Adrenal gland (tissue), 12 donors: Measurements from ENCODE around the gene CCDC93. TPM values are rescaled to one million over a fixed set of nuclear protein-coding genes. Genes with fewer than 3 reads are reported as not detected.

Source experiments
- DNase-seq, 7 donors: peaks; one replicate each; pipeline ENCODE4 v3.0.0-alpha.2; 2019 to 2020
- H3K27ac ChIP-seq, 5 donors: fragments of 200-600 bp; sonication (generic) in 4 of 5; 1 replicate in 3 of 5; 2 replicates in 2 of 5; pipeline versions ENCODE4 v1.5.1 to v1.8.0; 2016 to 2020; ENCODE audit warnings: mild to moderate bottlenecking in 1 of 5
- H3K27me3 ChIP-seq: fragments of 200-600 bp; 2 replicates; pipeline ENCODE4 v1.8.0; 2021
- H3K36me3 ChIP-seq, 2 donors: fragments of 200-600 bp; replicated peaks in 1 of 2; 1 replicate in 1 of 2; 2 replicates in 1 of 2; pipeline versions ENCODE4 v1.5.1 to v1.8.0; 2018 to 2022
- H3K4me1 ChIP-seq, 2 donors: fragments of 200-600 bp; replicated peaks in 1 of 2; 1 replicate in 1 of 2; 2 replicates in 1 of 2; pipeline versions ENCODE4 v1.5.1 to v1.8.0; 2018 to 2021
- H3K4me3 ChIP-seq, 4 donors: fragments of 200-600 bp; sonication (generic) in 3 of 4; one replicate each; pipeline ENCODE4 v1.5.1; 2016 to 2018
- H3K9me3 ChIP-seq, 3 donors: fragments of 200-600 bp; sonication (generic) in 1 of 3; replicated peaks in 1 of 3; 1 replicate in 2 of 3; 2 replicates in 1 of 3; pipeline versions ENCODE4 v1.5.1 to v1.8.0; 2016 to 2021
- POLR2A ChIP-seq, 2 donors: fragments of 450-650 bp; IDR thresholded peaks; one replicate each; pipeline ENCODE4 v1.6.1; 2017; ENCODE audit warnings: antibody characterized with exemption in 2 of 2, mild to moderate bottlenecking in 2 of 2, moderate library complexity in 1 of 2
- WGBS, 4 donors: extraction: QIAGEN DNeasy Blood & Tissue Kit in 2 of 4; methylation state at CpG; one replicate each; pipeline versions ENCODE4 v1.1.5 to v1.1.7; 2013 to 2017; 5-methylcytosine and 5-hydroxymethylcytosine counted together
- intact Hi-C, 2 donors: fragments of 100-400 bp; cut with DNase I; formaldehyde crosslinking; loops; one replicate each; pipeline versions ENCODE4 v1.14.1 to v1.15.0; 2022 to 2023
- polyA plus RNA-seq, 3 donors: library from polyadenylated mRNA; stranded (reverse); fragments of 200-250 nt in 2 of 3; fragments of 350-450 nt in 1 of 3; fragmentation: Illumina TruSeq in 1 of 3; extraction: RNeasy Lipid Tissue Mini Kit (QIAGEN cat#74804) in 1 of 3; gene quantifications; one replicate each; pipeline ENCODE4 v1.2.3, GENCODE V29; 2013 to 2014
- total RNA-seq, 9 donors: library from RNA; depleted of rRNA in 4 of 9; stranded (reverse); fragments of >200 nt in 4 of 9; fragments of 120-200 nt in 1 of 9; fragmentation: NEBNext Ultra II Directional in 1 of 9; extraction: Animal tissue kit (Norgen Biotek cat#: 25700) in 1 of 9; gene quantifications; one replicate each; pipeline versions ENCODE4 v1.1.0 to v1.2.4, GENCODE V29; 2013 to 2023
- TF ChIP-seq, protein P1 (sequence below), 6 experiments: fragments of 450-650 bp in 4 of 6; fragments of 200-600 bp in 2 of 6; sonication (generic) in 1 of 6; IDR thresholded peaks; 1 replicate in 5 of 6; 2 replicates in 1 of 6; pipeline versions ENCODE4 v1.5.1 to v1.8.0; 2016 to 2021; ENCODE audit warnings: antibody characterized with exemption in 6 of 6, mild to moderate bottlenecking in 2 of 6, moderate library complexity in 1 of 6
- donor health status: healthy with polysubstance abuse.
- donor health status: Bipolar disorder and iron deficiency.
- donor health status: DM: yes; HTN: yes; CAD: no.
- donor health status: DM: no; HTN: no; CAD: no.
- donor health status: DM: no; HTN: no; CAD: no.
- donor health status: DM: yes; HTN: yes; CAD: no.

CCDC93 gene
- total and polyA plus RNA-seq, 12 donors: 10.9 to 50.6 (median 33.8) TPM

DNA sequence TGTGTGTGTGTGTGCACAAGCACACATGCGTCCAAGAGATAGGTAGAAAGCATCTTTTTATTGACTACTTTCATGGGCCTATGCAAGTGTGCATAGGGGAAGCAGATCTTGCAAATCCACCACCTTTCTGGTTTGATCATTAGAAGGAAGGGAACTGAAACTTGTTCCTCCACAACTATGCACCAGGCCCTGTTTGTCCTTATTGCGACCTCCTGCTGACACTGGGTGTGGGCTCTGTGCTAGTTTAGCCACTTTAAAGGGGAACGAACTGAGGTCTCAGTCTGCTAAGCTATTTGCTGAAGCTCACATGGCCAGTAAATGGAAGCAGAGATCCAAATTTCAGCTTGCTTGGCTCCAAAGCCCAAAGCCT lies 42.3 kb upstream of the CCDC93 start:
- H3K36me3 ChIP-seq: no peaks in the 10 kb centered on the region
- no peak overlapping the region for H3K4me3 ChIP-seq
- H3K27ac ChIP-seq: no peak overlapping the region
- WGBS, 4 donors: 40 to 54% (median 43%) methylated on average over 3 of the region's 3 CpGs
- no peak for TF ChIP-seq POLR2A (IDR thresholded peaks at IDR 0.05)
- TF ChIP-seq, protein P1, sequence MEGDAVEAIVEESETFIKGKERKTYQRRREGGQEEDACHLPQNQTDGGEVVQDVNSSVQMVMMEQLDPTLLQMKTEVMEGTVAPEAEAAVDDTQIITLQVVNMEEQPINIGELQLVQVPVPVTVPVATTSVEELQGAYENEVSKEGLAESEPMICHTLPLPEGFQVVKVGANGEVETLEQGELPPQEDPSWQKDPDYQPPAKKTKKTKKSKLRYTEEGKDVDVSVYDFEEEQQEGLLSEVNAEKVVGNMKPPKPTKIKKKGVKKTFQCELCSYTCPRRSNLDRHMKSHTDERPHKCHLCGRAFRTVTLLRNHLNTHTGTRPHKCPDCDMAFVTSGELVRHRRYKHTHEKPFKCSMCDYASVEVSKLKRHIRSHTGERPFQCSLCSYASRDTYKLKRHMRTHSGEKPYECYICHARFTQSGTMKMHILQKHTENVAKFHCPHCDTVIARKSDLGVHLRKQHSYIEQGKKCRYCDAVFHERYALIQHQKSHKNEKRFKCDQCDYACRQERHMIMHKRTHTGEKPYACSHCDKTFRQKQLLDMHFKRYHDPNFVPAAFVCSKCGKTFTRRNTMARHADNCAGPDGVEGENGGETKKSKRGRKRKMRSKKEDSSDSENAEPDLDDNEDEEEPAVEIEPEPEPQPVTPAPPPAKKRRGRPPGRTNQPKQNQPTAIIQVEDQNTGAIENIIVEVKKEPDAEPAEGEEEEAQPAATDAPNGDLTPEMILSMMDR (IDR thresholded peaks at IDR 0.05): no peak
- no peaks in the 10 kb centered on the region for H3K9me3 ChIP-seq
- peak in 2 of 7 donors; percentile 26 to 28 for DNase-seq
- intact Hi-C loops: no loop called here
- no peaks in the 10 kb centered on the region for H3K4me1 ChIP-seq
- H3K27me3 ChIP-seq: no peaks in the 10 kb centered on the region

GRCh38 chr2:118055512-118056164 lies 41.8 kb upstream of the CCDC93 start:
- Histone ChIP-seq H3K36me3 (no peaks in the 10 kb centered on the region), H3K27me3 (no peaks in the 10 kb centered on the region), H3K27ac (no peak overlapping the region), H3K9me3 (no peaks in the 10 kb centered on the region), H3K4me3 (no peak overlapping the region), H3K4me1 (no peaks in the 10 kb centered on the region)
- 55 to 65% (median 62%) methylated on average over 10 of the region's 10 CpGs for WGBS, 4 donors
- no peak for DNase-seq
- TF ChIP-seq POLR2A (IDR thresholded peaks at IDR 0.05): no peak
- TF ChIP-seq, protein P1 (IDR thresholded peaks at IDR 0.05): no peak
- intact Hi-C loops: no loop called here

- H3K4me1 ChIP-seq: no peaks in the 10 kb centered on the region
- WGBS, 4 donors: 39 to 64% (median 53%) methylated on average over 3 of the region's 3 CpGs
- intact Hi-C loops: no loop called here
- H3K27me3 ChIP-seq: peaks cover 5% of the 10 kb centered on the region
- no peak for DNase-seq
- no peaks in the 10 kb centered on the region for H3K9me3 ChIP-seq
- H3K36me3 ChIP-seq: no peaks in the 10 kb centered on the region
- no peak overlapping the region for H3K4me3 ChIP-seq
- TF ChIP-seq POLR2A (IDR thresholded peaks at IDR 0.05): no peak
- TF ChIP-seq, protein P1 (IDR thresholded peaks at IDR 0.05): no peak
- H3K27ac ChIP-seq: no peak overlapping the region
Observed at GRCh38 chr2:118054213-118055008, 40.5 kb upstream of the CCDC93 start.

- no peaks in the 10 kb centered on the region for H3K4me1 ChIP-seq
- no peaks in the 10 kb centered on the region for H3K9me3 ChIP-seq
- H3K36me3 ChIP-seq: no peaks in the 10 kb centered on the region
- TF ChIP-seq POLR2A (IDR thresholded peaks at IDR 0.05): no peak
- TF ChIP-seq, protein P1 (IDR thresholded peaks at IDR 0.05): no peak
- intact Hi-C loops: no loop called here
- peaks cover 11% of the 10 kb centered on the region for H3K27me3 ChIP-seq
- no peak overlapping the region for H3K4me3 ChIP-seq
- no peak overlapping the region for H3K27ac ChIP-seq
- 79 to 85% (median 83%) methylated on average over 7 of the region's 7 CpGs for WGBS, 4 donors
- no peak for DNase-seq
Observed at GRCh38 chr2:118053681-118054080, 39.8 kb upstream of the CCDC93 start.
